Measurements from ENCODE around the gene HOXA9. TPM values are rescaled to one million over a fixed set of nuclear protein-coding genes. Genes with fewer than 3 reads are reported as not detected.
A peak's percentile ranks its signal among the peaks of the same experiment; 100 is the strongest.

HOXA9 gene
- total RNA-seq, 1 donor: 20.3 TPM

DNA sequence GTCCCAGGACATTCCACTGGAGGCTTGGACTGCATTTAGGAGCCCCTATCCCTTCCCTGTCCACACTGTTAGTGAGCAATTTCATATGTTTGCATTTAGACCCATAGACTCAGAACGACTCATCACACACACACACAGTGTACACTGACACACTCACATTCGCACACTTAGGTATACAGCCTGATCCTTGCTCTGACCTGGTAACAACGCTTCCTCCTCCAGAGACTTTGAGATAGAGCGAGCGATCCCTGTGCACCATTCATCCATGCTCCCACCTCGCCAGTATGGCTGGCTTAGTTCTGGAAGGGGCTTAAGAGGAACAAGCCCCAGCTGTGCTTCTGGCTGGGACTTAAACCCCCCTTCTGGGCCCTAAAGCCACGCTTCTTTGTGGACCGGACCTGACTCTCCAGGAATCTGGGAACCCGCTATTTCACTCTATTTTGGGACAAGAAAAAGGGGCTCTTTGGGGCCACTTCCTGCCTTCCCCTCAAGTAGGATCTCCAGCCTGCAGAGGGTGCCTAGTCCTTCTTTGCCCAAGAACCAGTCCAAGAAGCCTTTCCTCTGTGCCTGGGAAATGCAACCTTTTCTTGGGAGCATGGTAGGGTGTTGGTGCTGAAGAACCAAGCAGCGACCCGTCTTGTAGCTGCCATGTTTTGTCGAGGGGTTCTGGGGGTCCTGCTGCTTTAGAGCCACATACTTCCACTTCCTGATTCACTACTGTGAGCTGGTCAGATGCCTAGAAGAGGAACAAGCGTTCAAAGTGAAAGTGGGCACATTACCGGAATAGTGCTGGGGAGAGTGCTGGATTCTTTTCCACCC, 35.6 kb upstream of the HOXA9 start:
- DNase-seq (ENCODE audit: low read depth): peak; percentile 60
- TF ChIP-seq, protein P1, sequence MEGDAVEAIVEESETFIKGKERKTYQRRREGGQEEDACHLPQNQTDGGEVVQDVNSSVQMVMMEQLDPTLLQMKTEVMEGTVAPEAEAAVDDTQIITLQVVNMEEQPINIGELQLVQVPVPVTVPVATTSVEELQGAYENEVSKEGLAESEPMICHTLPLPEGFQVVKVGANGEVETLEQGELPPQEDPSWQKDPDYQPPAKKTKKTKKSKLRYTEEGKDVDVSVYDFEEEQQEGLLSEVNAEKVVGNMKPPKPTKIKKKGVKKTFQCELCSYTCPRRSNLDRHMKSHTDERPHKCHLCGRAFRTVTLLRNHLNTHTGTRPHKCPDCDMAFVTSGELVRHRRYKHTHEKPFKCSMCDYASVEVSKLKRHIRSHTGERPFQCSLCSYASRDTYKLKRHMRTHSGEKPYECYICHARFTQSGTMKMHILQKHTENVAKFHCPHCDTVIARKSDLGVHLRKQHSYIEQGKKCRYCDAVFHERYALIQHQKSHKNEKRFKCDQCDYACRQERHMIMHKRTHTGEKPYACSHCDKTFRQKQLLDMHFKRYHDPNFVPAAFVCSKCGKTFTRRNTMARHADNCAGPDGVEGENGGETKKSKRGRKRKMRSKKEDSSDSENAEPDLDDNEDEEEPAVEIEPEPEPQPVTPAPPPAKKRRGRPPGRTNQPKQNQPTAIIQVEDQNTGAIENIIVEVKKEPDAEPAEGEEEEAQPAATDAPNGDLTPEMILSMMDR (IDR thresholded peaks at IDR 0.05; ENCODE audit: insufficient read depth, low read depth, low read length): no peak

DNA sequence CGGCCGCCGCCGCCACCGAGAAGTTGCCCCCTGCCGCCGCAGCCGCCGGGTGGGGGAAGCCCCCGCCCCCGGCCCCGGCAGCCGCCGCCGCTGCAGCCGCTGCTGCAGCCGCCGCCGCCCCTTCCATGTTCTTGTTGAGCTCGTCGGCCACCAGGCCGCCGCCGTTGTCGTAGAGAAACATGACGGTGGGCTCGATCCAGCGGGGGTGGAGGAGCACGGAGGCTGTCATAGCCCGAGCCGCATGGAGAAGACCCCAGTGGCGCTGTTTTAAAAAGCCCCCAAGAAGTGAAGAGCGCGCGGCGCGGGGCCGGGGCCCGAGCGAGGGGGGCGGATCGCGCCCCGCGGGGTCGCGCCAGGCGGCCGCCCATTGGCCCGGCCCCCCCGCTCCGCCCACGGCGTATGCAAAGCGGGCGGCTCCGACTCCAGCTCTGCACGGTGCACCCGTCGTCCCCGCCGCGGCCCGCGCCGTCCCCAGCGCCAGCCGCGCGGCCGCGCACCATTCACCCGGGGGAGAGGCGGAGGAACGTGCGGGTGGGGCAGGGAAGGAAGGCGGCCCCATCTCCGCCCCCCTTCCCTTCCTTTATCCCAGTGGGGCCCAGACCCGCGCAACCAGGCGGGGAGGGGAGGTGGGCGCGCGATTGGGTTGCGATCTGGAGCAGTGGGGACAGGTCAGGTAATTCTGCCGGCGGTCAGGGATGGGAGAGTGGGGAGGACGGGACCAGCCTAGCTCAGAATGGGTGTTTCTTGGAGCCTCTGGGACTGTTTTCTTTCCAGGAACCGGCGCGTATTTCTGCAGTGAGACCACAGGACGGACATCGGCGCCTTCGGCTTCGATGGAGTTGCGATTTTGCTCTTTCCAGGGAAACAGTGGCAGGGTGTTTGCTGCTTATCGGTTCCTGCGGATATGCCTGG, 34.8 kb upstream of the HOXA9 start, which contains the start of gene HOXA13:
Gene HOXA13, minus strand, starts transcription at position 243 of the 912 bp plus-strand sequence. Its CDS starts 14 bp downstream, at position 229.
- TF ChIP-seq, protein P1 (IDR thresholded peaks at IDR 0.05; ENCODE audit: insufficient read depth, low read depth, low read length): no peak
- H3K4me3 ChIP-seq (ENCODE audit: low read depth, low read length): peak within 1 kb of the TSS; percentile 86
- DNase-seq (ENCODE audit: low read depth): peak; percentile 84

More for the DNA sequence above, 35.6 kb upstream of the HOXA9 start:
- H3K4me3 ChIP-seq (ENCODE audit: low read depth, low read length): peak overlapping the region; percentile 86

DNA sequence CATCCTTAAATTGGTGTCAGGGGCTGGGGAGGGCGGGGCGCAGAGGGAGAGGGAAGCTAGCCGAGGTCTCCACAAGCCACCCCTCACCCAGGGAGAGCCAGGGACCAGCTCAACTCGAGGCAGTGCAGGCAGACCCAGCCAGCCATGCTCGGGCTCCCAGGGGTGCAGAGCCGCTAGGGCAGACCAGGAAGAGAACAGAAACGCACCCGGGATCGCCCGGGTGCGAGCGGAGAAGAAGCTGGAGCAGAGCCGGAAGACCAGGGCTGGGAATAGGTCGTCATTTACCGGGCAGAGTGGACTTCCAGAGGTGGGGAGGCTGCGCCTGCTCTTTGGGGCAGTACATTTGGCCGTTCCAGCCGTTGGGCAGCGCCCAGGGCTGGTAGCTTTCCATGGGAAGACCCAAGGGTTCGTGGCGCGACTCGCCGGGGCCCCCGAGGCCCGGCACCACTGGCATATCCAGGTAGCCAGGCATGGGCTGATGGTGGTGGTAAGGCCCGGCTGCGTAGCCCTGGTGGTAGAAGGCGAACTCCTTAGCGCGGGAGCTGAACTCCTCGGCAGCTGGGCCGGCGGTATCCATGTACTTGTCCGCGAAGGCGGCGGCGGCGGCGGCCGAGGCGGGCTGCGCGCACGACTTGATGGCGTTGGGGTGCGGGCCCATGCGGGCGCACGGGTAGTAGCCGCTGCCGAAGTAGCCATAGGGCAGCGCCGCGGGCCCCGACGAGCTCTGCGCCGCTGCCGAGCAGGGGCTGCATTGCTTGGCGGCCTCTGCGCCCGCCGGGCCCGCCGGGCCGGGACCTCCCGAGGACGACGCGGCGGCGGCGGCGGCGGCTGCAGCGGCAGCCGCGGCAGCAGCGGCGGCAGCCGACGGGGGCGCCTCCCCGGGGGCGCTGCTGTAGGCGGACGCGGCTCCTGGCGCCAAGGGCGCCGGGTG, 33.8 kb upstream of the HOXA9 start:
- peak; percentile 63 for DNase-seq (ENCODE audit: low read depth)
- H3K4me3 ChIP-seq (ENCODE audit: low read depth, low read length): peak overlapping the region; percentile 86

DNA sequence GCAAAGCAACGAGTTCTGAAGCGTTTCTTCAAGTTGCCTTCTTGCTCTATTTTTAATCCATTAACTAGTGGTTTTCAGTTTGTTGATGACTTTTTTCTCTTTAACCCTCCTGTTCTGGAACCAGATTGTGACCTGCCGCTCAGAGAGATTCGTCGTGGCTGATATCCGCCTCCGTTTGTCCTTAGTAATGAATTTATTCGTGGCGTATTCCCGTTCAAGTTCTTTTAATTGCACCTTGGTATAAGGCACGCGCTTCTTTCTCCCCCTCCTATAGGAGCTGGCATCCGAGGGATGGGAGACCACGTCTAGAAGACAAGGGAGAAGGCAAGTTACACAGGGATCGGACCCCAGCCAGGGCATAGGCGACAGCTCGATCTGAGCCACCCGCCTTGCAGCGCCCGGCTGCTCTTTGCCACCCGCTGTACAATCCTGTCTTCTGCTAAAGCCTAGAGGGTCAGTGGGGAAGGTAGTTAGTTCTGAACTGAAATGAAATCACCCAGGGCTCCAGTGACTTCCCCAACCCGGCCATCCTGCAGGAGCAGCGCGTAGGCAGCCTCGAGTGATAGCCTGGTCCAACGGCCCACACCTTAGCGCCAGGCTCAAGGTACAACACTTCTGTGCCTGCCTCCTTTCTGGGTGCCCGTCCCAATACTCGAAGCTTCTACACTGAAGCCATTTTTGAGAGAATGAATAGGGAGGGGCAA, 33.0 kb upstream of the HOXA9 start:
- peak overlapping the region; percentile 86 for H3K4me3 ChIP-seq (ENCODE audit: low read depth, low read length)
- TF ChIP-seq, protein P1 (IDR thresholded peaks at IDR 0.05; ENCODE audit: insufficient read depth, low read depth, low read length): no peak
- peak; percentile 19 for DNase-seq (ENCODE audit: low read depth)

More for the DNA sequence above, 33.8 kb upstream of the HOXA9 start:
- TF ChIP-seq, protein P1 (IDR thresholded peaks at IDR 0.05; ENCODE audit: insufficient read depth, low read depth, low read length): no peak

DNA sequence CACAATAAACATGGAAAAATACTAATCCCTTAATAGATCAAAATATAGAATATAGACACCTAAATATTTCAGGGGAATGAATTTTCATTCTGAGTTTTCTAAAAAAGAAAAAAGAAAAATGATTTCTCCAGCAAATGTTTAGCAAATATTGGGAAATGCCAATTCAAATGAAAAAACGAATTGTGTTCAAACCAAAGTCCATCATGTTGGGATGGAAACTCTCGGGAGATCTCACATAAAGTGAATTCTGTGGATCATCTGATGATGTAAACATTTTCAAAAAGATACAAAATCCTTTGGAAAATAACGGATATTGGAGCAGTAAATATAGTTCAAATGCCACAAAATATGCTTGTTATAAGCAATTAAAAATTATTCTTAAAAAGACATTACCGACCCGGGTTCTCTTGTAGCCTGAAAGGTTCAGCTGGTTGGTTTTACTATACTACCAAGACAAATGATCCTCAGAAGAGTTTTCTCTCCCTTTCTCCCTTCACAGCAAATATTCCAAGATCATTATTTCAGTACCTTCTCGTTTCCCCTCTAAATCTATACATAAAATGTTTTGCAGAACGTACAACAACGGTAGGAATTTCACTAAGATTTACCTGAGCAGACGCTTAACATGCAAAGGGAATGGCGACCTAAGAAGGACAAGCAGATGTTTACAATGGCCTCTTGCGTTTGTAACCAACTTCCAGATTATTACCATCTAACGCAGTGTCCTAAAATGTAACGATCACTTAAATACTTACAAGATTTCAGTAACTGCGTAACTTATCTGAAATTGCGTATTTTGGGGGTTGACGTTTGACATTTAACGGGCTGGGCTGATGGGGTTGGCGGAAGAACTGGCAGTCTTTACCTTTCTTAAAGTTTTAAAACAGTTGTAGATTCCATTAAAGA, 32.1 kb upstream of the HOXA9 start:
- H3K4me3 ChIP-seq (ENCODE audit: low read depth, low read length): peak overlapping the region; percentile 86
- peak; percentile 45 for DNase-seq (ENCODE audit: low read depth)

More for the DNA sequence above, 32.1 kb upstream of the HOXA9 start:
- TF ChIP-seq, protein P1 (IDR thresholded peaks at IDR 0.05; ENCODE audit: insufficient read depth, low read depth, low read length): no peak
